Endothelial cell of umbilical vein (primary cell): Measurements from ENCODE around the gene DPYD.

ENCODE experiments used
- CTCF ChIP-seq, 2 donors: IDR thresholded peaks; 1 replicate in 1 of 2; 2 replicates in 1 of 2; pipeline ENCODE4 v1.5.1; 2011; ENCODE audit warnings: low read length in 2 of 2, mild to moderate bottlenecking in 2 of 2, moderate library complexity in 2 of 2, control low read depth in 1 of 2, inconsistent platforms in 1 of 2, low read depth in 1 of 2; ENCODE audit not compliant: insufficient read depth in 1 of 2; ENCODE audit errors: extremely low read depth in 1 of 2
- EZH2 ChIP-seq: IDR thresholded peaks from 2 replicates; pipeline ENCODE4 v1.6.1; 2012; ENCODE audit warnings: borderline replicate concordance, low read depth, mild to moderate bottlenecking, moderate library complexity, low read length, inconsistent platforms; ENCODE audit not compliant: severe bottlenecking
- FOS ChIP-seq: IDR thresholded peaks from 2 replicates; pipeline ENCODE4 v1.6.1; 2011; ENCODE audit warnings: mild to moderate bottlenecking, low read length, moderate library complexity, borderline replicate concordance; ENCODE audit not compliant: insufficient read depth
- GATA2 ChIP-seq: IDR thresholded peaks from 2 replicates; pipeline ENCODE4 v1.7.0; 2011; ENCODE audit warnings: low read depth, mild to moderate bottlenecking, moderate library complexity, mixed read lengths, low read length; ENCODE audit not compliant: insufficient read length, insufficient read depth
- JUN ChIP-seq: IDR thresholded peaks from 2 replicates; pipeline ENCODE4 v1.6.1; 2011; ENCODE audit warnings: borderline replicate concordance, low read depth; ENCODE audit not compliant: insufficient read length, insufficient read depth
- MAX ChIP-seq: IDR thresholded peaks from 2 replicates; pipeline ENCODE4 v1.6.1; 2011; ENCODE audit not compliant: insufficient read depth, insufficient read length
- POLR2A ChIP-seq: IDR thresholded peaks from 2 replicates; pipeline ENCODE4 v1.6.1; 2012; ENCODE audit warnings: low read depth, mild to moderate bottlenecking, control low read depth, low read length
- POLR2AphosphoS5 ChIP-seq: IDR thresholded peaks from 2 replicates; pipeline ENCODE4 v1.6.1; 2012; ENCODE audit warnings: low read depth, mild to moderate bottlenecking, control low read depth, low read length, moderate library complexity; ENCODE audit not compliant: insufficient read depth

GRCh38 chr1:97128426-97128825 is 792.4 kb downstream of the DPYD start:
- TF ChIP-seq POLR2A (no peak), CTCF (IDR thresholded peaks at IDR 0.05; ENCODE audit: extremely low read depth in 1 of 2, insufficient read depth in 1 of 2, low read depth in 1 of 2, low read length in 2 of 2) (no peak), MAX (no peak), POLR2AphosphoS5 (no peak), JUN (no peak), EZH2 (no peak), FOS (no peak), GATA2 (no peak)
